ENCODE results near the gene IRF2.

Gene IRF2

GRCh38 chr4:184432127-184432922 is 42.0 kb downstream of the IRF2 start:
- no peak for DNase-seq (ENCODE audit: low read depth in 2 of 2)

DNA sequence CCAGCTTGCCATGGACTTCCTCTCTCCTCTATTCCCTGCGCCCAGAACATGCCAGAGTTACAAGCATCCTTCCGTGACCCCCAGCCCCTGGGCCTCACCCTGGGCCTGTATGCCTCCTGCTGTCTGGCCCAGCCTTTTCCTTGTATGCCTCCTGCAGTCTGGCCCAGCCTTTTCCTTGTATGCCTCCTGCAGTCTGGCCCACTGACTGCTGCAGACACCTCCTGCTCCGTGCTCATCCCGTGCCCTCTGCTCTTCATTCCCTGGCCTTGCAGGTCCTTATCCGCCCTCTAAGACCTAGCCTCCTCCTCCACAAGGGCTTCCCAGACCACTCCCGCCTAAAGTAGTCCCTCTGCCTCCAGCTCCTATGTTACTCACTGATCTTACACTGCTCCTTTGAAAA is 44.2 kb downstream of the IRF2 start:
- DNase-seq (ENCODE audit: low read depth in 2 of 2) = no peak

DNA sequence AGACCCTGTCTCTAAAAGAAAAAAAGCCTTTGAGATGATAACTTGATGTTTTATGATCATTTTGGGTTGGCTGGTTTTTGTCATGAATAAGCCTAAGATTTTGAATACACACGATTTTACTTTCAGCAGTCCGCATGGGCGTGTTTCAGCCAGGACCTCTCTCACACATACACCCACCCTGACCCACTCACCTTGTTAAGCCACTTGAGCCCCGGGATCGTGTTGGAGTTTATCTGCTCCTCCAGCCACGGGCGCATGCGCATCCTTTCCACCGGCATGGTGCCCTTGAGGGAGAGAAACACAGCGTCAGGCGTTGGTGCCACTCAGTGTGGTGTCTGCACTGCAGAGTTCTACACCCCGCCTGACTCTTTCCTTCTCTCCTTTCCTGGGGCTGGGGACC is 45.6 kb downstream of the IRF2 start:
- no peak for DNase-seq (ENCODE audit: low read depth in 2 of 2)

GRCh38 chr4:184427687-184428086 is 46.7 kb downstream of the IRF2 start:
- DNase-seq (ENCODE audit: low read depth in 2 of 2) = no peak

- no peak for DNase-seq (ENCODE audit: low read depth in 2 of 2)
Measured at GRCh38 chr4:184427093-184427492, 47.3 kb downstream of the IRF2 start.

- no peak for DNase-seq (ENCODE audit: low read depth in 2 of 2)
Measured at GRCh38 chr4:184424993-184425758, 49.2 kb downstream of the IRF2 start.

DNA sequence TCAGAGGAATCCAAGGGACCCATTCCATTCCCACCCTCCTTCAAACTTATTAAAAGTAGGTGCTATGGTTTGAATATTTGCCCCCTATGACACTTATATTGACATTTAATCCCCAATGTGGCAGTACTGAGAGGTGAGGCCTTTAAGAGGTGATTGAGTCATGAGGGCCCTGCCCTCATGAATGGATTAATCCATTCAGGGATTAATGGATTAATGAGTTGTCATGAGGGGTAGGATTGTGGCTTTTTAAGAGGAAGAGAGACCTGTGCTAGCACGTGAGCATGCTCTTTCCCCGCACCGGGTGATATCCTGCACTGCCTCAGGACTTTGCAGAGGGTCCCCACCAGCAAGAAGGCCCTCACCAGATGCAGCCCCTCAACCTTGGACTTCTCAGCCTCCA is 50.1 kb downstream of the IRF2 start:
- DNase-seq (ENCODE audit: low read depth in 2 of 2) = no peak

DNA sequence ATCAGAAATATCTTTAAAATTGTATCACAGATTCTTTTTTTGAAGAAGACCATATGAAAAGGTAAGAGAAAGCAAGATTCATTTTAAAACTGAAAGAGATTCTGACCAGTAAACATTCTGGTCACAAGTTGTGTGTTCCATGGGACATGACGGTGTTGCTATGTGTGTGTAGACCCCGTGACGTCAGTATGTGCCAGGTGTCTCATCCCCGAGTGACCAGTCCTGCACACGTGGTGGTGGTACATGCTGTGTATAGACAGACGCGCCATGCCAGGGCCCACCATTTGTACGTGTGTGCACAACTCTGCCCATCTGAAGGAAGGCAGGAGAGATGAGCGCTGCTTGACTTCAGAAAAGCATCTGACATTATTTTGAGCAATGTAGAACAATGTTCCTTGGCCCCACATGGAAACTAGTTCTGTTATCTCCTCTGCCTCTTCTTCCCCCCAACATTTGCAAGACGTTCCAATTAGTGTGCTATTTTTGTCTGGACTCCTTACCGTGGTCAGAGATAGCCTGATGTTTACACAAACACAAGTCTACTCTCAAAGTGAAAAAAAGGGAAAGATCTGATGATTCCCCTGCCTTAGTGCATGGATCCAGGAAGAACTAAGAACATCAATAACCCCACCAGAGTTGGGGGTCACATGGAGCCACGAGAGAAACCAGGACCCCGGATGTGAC is 51.2 kb downstream of the IRF2 start:
- DNase-seq (ENCODE audit: low read depth in 2 of 2) = no peak

DNA sequence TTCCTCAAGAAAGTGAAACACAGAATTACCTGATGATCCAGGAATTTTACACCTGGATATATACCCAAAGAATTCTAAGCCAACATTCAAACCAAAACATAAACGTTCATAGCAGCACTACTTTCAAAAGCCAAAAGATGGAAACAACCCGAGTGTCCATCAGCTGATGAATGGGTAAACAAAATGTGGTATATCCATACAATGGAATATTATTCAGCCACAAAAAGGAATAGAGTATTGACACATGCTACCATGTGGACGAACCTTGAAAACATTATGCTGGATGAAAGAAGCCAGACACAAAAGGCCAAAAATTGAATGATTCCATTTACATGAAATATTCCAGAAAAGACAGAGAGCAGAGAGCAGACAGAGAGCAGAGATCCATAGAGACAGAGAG is 52.0 kb downstream of the IRF2 start:
- DNase-seq (ENCODE audit: low read depth in 2 of 2) = no peak

DNA sequence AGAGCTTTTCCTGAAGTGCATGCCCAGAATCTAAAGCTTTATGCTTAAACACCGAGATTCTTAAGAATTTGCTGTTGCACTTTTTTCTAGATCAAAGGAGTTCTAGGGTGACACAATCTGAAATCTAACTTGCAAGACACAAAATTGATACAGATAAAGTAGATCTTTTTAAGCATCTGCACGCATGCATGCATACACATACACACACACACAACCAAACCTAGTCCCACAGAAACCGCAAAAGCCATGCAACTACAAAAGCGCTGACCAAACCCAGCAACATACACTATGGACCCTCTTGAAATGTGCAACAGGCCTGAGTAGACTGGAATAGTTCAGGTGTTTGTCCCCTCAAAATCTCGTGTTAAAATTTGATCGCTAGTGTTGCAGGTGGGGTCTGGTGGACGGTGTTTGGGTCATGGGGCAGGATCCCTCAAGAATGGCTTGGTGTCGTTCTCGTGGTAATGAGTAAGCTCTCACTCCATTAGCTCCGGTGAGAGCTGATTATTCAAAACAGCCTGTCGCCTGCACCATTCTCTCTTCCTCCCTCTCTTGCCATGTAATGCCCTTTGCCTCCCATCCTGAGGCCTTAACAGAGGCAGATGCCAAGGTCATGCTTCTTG is 52.7 kb downstream of the IRF2 start:
- no peak for DNase-seq (ENCODE audit: low read depth in 2 of 2)

- no peak for DNase-seq (ENCODE audit: low read depth in 2 of 2)
Measured at GRCh38 chr4:184420881-184421416, 53.4 kb downstream of the IRF2 start.

DNA sequence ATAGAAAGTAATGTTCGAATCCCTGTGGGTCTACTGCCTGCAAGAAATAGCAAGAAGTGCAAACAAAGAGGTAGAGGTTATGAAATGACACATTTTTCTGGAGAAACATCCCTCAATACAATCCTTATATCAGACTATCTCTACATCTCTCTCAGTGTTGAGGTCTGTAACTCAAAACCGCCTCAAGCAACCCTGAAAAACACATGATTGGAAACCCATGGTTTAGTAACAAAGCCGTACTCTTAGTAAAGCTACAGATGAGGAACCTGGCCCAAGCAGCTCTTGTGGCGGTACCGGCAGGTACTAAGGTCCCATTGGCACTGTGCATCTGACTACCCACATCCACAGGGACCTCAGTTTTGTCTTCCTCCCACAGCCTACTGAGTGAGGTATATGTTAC is 53.9 kb downstream of the IRF2 start:
- DNase-seq (ENCODE audit: low read depth in 2 of 2) = no peak

GRCh38 chr4:184419976-184420375 is 54.4 kb downstream of the IRF2 start:
- no peak for DNase-seq (ENCODE audit: low read depth in 2 of 2)

GRCh38 chr4:184417802-184418511 is 56.4 kb downstream of the IRF2 start:
- DNase-seq (ENCODE audit: low read depth in 2 of 2) = no peak

- DNase-seq (ENCODE audit: low read depth in 2 of 2) = no peak
Measured at GRCh38 chr4:184416913-184417734, 57.2 kb downstream of the IRF2 start.

DNA sequence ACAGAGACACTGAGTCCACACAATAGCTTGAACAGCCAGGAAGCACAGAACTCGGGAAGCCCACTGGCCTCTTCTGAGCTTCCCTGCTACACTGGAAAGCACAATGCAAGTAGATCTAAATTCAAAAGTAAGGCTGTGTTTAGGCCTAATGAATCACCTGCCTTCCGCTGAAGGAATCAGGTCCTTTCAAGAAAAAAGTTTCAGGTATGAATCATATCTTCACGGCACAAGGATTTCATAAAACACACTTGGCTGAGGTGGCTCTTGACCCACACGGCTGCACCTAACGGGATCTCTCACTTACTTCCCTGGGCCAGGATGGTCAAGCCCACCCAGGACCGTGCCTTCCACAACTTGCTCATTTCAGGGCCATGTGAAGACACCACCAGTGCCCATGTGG is 59.3 kb downstream of the IRF2 start:
- DNase-seq (ENCODE audit: low read depth in 2 of 2) = no peak

GRCh38 chr4:184413261-184414046 is 60.9 kb downstream of the IRF2 start:
- no peak for DNase-seq (ENCODE audit: low read depth in 2 of 2)

- no peak for DNase-seq (ENCODE audit: low read depth in 2 of 2)
Measured at GRCh38 chr4:184410748-184411147, 63.6 kb downstream of the IRF2 start.

DNA sequence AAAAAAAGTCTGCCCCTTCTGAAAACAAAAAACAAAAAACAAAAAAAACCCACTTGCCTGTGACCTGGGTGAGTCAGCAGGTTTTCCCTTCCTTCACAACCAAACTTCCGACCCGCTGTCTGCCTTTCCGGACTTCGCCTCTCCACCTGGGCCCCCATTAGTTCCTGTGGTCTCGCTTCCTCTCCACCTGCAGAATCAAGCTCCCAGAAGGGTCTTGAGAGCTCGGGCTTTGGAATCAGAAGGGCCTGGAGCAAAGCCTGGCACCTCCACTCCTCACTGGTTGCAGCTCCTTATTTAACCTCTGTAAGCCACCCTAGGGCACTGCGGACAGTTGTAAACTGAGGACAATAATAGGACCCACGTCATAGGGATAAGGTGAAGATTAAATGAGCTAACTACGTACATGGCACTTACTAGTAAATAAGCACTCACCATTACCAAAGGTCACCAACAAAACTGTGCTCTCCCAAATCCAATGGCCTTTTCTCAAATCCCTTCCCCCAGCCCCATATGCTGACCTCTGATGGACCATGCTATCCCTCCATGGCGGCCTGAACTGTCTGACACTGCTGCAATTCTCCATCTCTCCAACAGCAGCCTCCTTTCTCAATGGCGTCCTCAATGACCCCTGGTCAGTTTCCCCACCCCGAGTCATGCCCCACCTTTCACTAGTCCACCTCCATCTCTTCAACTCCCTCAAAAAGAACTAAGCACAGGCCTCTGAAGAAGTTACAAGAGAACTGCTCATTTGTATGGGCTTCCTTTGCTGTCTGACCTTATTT is 64.2 kb downstream of the IRF2 start:
- peak; percentile 20 to 25 for DNase-seq (ENCODE audit: low read depth in 2 of 2)
